GM19395 (cell line): ENCODE measurements around the gene CANX.
A peak's percentile ranks its signal among the peaks of the same experiment; 100 is the strongest.
"Not testable (repeated sequence)": the region's sequence is repeated elsewhere in the genome, so short reads cannot be mapped to it uniquely, and the experiment has no call there.

ENCODE experiments used
- ATAC-seq: cut with Tn5 transposase; IDR thresholded peaks from one replicate; pipeline ENCODE4 v1.9.1; 2021; ENCODE audit warnings: mild to moderate bottlenecking, moderate library complexity; ENCODE audit not compliant: unreplicated experiment

Gene CANX, protein sequence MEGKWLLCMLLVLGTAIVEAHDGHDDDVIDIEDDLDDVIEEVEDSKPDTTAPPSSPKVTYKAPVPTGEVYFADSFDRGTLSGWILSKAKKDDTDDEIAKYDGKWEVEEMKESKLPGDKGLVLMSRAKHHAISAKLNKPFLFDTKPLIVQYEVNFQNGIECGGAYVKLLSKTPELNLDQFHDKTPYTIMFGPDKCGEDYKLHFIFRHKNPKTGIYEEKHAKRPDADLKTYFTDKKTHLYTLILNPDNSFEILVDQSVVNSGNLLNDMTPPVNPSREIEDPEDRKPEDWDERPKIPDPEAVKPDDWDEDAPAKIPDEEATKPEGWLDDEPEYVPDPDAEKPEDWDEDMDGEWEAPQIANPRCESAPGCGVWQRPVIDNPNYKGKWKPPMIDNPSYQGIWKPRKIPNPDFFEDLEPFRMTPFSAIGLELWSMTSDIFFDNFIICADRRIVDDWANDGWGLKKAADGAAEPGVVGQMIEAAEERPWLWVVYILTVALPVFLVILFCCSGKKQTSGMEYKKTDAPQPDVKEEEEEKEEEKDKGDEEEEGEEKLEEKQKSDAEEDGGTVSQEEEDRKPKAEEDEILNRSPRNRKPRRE

GRCh38 chr5:179698935-179699615, at the start of gene CANX:
CANX (plus strand) TSS chr5:179698967; CDS start chr5:179705682, 6,715 bp downstream.
- no peak for ATAC-seq

- ATAC-seq = not testable (repeated sequence)
Measured at GRCh38 chr5:179649166-179649703, 49.5 kb upstream of the CANX start.

DNA sequence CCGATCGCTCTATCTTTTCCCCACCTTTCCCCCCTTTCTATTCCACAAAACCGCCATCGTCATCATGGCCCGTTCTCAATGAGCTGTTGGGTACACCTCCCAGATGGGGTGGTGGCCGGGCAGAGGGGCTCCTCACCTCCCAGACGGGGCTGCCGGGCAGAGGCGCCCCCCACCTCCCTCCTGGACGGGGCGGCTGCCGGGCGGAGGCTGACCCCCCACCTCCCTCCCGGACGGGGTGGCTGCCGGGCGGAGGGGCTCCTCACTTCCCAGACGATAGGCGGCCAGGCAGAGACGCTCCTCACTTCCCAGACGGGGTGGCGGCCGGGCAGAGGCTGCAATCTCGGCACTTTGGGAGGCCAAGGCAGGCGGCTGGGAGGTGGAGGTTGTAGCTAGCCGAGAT, 48.5 kb upstream of the CANX start:
- ATAC-seq = not testable (repeated sequence)

GRCh38 chr5:179653135-179653534, 45.6 kb upstream of the CANX start:
- ATAC-seq = not testable (repeated sequence)

- peak; percentile 92 for ATAC-seq
Measured at GRCh38 chr5:179657302-179658178, 41.2 kb upstream of the CANX start.

- ATAC-seq = peak; percentile 74
Measured at GRCh38 chr5:179658179-179658856, 40.4 kb upstream of the CANX start.

DNA sequence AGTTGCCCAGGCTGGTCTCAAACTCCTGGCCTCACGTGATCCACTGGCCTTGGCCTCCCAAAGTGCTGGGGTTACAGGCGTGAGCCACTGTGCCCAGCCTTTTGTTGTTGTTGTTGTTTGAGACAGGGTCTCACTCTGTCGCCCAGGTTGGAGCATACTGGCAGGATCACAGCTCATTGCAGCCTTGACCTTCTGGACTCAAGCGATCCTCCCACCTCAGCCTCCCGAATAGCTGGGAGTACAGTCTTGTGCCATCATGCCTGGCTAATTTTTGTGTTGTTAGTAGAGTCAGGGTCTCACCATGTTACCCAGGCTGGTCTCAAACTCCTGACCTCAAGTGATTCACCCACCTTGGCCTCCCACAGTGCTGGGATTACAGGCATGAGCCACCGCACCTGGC, 37.1 kb upstream of the CANX start:
- not testable (repeated sequence) for ATAC-seq

GRCh38 chr5:179668391-179668790, 30.4 kb upstream of the CANX start:
- ATAC-seq = no peak

- peak; percentile 92 for ATAC-seq
Measured at GRCh38 chr5:179678223-179679013, 20.3 kb upstream of the CANX start.

DNA sequence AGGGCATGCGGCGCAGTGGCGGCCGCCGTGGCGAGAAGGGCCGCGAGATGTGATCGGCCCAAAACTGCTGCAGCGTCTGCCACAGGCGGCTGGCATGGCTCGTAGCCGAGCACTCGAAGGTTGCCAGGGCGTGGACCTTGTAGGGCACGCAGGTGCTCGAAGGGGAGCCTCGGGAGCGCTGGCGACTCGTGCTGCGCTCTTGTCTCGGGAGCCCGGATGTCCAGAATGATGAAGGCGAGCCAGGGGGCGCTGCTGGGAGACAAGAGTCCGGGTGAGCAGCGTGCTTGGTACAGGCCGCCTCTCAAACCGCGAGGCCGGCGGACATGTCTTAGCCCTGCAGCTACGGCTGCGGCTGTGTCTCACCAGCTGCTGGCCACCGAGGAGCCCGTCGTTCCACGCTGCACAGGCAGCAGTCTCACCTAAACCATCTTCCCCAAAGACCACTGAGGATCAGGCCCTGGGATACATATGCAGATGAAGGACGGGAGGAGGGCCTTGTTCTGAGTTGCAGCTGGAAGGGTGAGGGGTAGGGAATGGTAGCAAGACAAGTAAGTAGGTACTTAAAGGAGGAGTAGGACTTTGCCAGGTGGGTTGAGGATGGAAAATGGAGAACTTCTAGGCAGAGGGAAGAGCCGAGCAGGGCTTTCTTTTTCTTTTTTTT, 19.6 kb upstream of the CANX start:
- peak; percentile 19 for ATAC-seq

GRCh38 chr5:179680014-179680779, 18.6 kb upstream of the CANX start:
- no peak for ATAC-seq

DNA sequence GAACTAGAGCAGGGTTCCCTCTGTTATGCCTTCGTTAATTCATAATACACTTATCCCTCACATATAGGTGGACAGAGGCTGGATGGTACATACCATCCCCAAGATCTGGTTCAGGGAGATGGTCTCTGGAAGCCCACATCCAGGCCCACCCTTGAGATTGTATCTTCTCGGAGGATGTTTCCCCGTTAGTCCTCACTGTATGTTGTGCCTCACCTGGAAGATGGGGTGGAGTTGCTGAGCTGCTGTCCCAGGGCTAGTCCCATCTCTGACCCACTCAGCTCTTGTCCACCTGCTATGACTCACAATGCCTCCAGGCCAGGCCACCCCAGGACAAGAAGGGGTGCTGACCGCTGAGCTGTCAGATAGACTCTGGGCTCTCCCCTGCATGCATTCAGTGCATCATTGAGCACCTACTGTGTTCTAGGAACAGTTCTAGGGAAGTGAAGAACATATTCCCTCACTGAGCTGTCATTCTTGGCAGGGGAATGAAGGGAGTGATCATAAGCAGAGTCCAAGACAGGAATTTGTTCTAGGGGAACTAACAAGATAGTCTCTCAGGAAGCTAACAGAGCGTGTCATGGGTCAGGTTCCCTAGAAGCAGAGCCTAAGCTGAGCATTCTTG, 17.9 kb upstream of the CANX start, which contains the start of gene CBY3:
Gene CBY3 (minus strand): TSS at position 255 of the 622 bp plus-strand sequence. CDS start 116 bp downstream, at position 139.
- ATAC-seq = no peak

- ATAC-seq = not testable (repeated sequence)
Measured at GRCh38 chr5:179689212-179689611, 9.6 kb upstream of the CANX start.

DNA sequence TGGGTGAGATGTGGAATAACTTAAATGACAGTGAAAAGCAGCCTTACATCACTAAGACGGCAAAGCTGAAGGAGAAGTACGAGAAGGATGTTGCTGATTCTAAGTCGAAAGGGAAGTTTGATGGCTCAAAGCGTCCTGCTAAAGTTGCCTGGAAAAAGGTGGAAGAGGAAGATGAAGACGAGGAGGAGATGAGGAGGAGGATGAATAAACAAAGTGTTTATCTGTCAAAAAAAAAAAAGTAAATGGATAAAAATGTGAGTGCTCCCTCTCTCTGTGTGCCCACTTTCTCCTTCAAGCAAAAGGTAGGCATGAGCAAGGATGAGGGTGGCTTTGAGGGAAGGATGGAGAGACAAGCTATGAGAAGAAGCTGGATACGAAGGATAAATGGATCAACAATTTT, 4.2 kb upstream of the CANX start:
- no peak for ATAC-seq

- no peak for ATAC-seq
Measured at GRCh38 chr5:179696603-179697002, 2.2 kb upstream of the CANX start.

GRCh38 chr5:179697108-179697507, 1.7 kb upstream of the CANX start:
- no peak for ATAC-seq

DNA sequence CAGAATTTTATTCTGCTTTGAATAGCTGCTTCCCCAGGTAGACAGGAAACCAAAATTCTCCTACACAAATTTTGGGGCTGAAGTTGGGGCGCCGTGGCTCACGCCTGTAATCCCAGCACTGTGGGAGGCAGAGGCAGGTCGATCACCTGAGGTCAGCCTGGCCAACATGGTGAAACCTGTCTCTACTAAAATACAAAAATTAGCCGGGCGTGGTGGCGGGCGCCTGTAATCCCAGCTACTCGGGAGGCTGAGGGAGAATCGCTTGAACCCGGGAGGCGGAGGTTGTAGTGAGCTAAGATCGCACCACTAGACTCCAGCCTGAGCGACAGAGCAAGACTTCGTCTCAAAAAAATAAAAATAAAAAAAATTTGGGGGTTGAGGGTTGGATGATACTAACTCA, 1.2 kb upstream of the CANX start:
- not testable (repeated sequence) for ATAC-seq
